ENCODE results near the gene KCNH1. TPM values are rescaled to one million over a fixed set of nuclear protein-coding genes. Genes with fewer than 3 reads are reported as not detected.

KCNH1 gene
- total and polyA plus RNA-seq, 2 experiments from 2014 or later, result 0.28 TPM; not detected in 1

DNA sequence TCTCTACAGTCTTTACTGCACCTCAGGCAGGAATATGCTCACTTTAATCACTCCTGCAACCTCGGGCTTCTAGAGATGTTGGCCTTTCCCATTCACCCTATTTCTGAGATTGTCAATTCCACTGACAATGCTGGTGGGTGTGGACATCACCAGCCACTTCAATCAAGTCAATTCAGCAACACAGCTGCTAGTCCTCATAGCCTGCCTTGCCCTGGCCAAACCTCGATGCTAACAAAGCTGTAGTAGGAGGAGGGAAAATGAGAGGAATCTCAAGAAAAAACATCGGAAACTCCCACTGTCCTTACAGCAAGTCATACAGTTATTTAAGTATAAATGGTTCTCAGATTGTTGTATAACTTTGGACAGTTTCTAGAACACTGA, 155.0 kb downstream of the KCNH1 start:
- no peaks in the 10 kb centered on the region for H3K36me3 Mint-ChIP-seq (ENCODE audit: low read depth)
- no peak overlapping the region for H3K4me3 Mint-ChIP-seq
- Histone ChIP-seq H3K27me3 (ENCODE audit: insufficient read depth) (no peaks in the 10 kb centered on the region), H3K27ac (ENCODE audit: low read depth) (no peak overlapping the region), H3K4me2 (no peak overlapping the region), H3K4me1 (ENCODE audit: insufficient read depth) (no peaks in the 10 kb centered on the region), H3K36me3 (ENCODE audit: insufficient read depth) (no peaks in the 10 kb centered on the region; the same call in 1 of the 2 replicates), H3K4me3 (no peak overlapping the region), H3K79me2 (replicated peaks; ENCODE audit: insufficient read depth) (no peaks in the 10 kb centered on the region), H3K9me2 (ENCODE audit: insufficient read depth) (no peaks in the 10 kb centered on the region; the same call in 1 of the 2 replicates), H4K20me1 (replicated peaks; ENCODE audit: insufficient read depth) (no peaks in the 10 kb centered on the region), H3F3A (replicated peaks; ENCODE audit: low read depth) (no peaks in the 10 kb centered on the region), H2AFZ (no peak overlapping the region)
- H3K9me3 Mint-ChIP-seq, result peaks cover 15% of the 10 kb centered on the region
- DNase-seq (ENCODE audit: low spot score), result no peak
- no peaks in the 10 kb centered on the region for H3K27me3 Mint-ChIP-seq (ENCODE audit: insufficient read depth, low read depth, poor library complexity)
- no peak overlapping the region for H3K27ac Mint-ChIP-seq
- no peak for ATAC-seq
- H3K4me1 Mint-ChIP-seq, result no peaks in the 10 kb centered on the region
- TF ChIP-seq CREB1 (CRISPR knock-in tag; IDR thresholded peaks at IDR 0.05; ENCODE audit: low read depth) (no peak), ZNF114 (CRISPR knock-in tag; IDR thresholded peaks at IDR 0.05) (no peak), JUNB (IDR thresholded peaks at IDR 0.05; ENCODE audit: unreplicated experiment) (no peak), EZH2 (IDR thresholded peaks at IDR 0.05; ENCODE audit: low read depth, unreplicated experiment) (no peak), STAT1 (IDR thresholded peaks at IDR 0.05; ENCODE audit: unreplicated experiment) (no peak), NANOG (IDR thresholded peaks at IDR 0.05; ENCODE audit: borderline replicate concordance) (no peak), POLR2AphosphoS5 (IDR thresholded peaks at IDR 0.05; ENCODE audit: low read depth) (no peak), ZNF331 (CRISPR knock-in tag; IDR thresholded peaks at IDR 0.05; ENCODE audit: low read depth) (no peak)
- TF ChIP-seq, protein P1, sequence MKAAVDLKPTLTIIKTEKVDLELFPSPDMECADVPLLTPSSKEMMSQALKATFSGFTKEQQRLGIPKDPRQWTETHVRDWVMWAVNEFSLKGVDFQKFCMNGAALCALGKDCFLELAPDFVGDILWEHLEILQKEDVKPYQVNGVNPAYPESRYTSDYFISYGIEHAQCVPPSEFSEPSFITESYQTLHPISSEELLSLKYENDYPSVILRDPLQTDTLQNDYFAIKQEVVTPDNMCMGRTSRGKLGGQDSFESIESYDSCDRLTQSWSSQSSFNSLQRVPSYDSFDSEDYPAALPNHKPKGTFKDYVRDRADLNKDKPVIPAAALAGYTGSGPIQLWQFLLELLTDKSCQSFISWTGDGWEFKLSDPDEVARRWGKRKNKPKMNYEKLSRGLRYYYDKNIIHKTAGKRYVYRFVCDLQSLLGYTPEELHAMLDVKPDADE (IDR thresholded peaks at IDR 0.05), result no peak
- TF ChIP-seq, protein P2, sequence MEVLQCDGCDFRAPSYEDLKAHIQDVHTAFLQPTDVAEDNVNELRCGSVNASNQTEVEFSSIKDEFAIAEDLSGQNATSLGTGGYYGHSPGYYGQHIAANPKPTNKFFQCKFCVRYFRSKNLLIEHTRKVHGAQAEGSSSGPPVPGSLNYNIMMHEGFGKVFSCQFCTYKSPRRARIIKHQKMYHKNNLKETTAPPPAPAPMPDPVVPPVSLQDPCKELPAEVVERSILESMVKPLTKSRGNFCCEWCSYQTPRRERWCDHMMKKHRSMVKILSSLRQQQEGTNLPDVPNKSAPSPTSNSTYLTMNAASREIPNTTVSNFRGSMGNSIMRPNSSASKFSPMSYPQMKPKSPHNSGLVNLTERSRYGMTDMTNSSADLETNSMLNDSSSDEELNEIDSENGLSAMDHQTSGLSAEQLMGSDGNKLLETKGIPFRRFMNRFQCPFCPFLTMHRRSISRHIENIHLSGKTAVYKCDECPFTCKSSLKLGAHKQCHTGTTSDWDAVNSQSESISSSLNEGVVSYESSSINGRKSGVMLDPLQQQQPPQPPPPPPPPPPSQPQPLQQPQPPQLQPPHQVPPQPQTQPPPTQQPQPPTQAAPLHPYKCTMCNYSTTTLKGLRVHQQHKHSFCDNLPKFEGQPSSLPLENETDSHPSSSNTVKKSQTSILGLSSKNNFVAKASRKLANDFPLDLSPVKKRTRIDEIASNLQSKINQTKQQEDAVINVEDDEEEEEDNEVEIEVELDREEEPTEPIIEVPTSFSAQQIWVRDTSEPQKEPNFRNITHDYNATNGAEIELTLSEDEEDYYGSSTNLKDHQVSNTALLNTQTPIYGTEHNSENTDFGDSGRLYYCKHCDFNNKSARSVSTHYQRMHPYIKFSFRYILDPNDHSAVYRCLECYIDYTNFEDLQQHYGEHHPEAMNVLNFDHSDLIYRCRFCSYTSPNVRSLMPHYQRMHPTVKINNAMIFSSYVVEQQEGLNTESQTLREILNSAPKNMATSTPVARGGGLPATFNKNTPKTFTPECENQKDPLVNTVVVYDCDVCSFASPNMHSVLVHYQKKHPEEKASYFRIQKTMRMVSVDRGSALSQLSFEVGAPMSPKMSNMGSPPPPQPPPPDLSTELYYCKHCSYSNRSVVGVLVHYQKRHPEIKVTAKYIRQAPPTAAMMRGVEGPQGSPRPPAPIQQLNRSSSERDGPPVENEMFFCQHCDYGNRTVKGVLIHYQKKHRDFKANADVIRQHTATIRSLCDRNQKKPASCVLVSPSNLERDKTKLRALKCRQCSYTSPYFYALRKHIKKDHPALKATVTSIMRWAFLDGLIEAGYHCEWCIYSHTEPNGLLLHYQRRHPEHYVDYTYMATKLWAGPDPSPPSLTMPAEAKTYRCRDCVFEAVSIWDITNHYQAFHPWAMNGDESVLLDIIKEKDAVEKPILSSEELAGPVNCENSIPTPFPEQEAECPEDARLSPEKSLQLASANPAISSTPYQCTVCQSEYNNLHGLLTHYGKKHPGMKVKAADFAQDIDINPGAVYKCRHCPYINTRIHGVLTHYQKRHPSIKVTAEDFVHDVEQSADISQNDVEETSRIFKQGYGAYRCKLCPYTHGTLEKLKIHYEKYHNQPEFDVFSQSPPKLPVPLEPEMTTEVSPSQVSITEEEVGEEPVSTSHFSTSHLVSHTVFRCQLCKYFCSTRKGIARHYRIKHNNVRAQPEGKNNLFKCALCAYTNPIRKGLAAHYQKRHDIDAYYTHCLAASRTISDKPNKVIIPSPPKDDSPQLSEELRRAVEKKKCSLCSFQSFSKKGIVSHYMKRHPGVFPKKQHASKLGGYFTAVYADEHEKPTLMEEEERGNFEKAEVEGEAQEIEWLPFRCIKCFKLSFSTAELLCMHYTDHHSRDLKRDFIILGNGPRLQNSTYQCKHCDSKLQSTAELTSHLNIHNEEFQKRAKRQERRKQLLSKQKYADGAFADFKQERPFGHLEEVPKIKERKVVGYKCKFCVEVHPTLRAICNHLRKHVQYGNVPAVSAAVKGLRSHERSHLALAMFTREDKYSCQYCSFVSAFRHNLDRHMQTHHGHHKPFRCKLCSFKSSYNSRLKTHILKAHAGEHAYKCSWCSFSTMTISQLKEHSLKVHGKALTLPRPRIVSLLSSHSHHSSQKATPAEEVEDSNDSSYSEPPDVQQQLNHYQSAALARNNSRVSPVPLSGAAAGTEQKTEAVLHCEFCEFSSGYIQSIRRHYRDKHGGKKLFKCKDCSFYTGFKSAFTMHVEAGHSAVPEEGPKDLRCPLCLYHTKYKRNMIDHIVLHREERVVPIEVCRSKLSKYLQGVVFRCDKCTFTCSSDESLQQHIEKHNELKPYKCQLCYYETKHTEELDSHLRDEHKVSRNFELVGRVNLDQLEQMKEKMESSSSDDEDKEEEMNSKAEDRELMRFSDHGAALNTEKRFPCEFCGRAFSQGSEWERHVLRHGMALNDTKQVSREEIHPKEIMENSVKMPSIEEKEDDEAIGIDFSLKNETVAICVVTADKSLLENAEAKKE (CRISPR knock-in tag; IDR thresholded peaks at IDR 0.05), result no peak

All from GM23338 (cell line).